ENCODE measurements around the gene C3. TPM values are rescaled to one million over a fixed set of nuclear protein-coding genes. Genes with fewer than 3 reads are reported as not detected.

C3 gene
- total and polyA plus RNA-seq, 2 experiments from 2014 or later = 556 to 563 TPM

DNA sequence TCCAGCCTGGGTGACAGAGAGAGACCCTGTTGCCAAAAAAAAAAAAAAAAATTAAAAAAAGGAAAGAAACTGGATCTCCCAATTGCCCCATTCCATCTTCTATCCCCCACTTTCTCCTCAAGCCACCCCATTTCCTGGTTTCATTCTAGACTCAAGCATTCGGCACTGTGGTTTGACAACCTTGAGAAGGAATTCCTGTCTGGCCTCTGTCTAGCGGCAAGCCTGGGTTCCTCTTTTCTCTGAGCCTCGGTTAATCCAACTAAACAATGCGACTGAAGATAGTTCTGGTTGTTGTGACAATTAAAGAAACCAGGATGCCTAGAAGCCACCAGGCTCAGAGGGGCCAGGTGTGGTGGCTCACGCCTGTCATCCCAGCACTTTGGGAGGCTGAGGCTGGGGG lies 3.3 kb upstream of the C3 start:
- H3K27ac ChIP-seq = peak overlapping the region; percentile 78
- H3K27me3 ChIP-seq = no peaks in the 10 kb centered on the region
- H3K4me1 ChIP-seq (ENCODE audit: insufficient read depth) = peaks cover 25% of the 10 kb centered on the region
- no peak overlapping the region for H2AFZ ChIP-seq
- no peaks in the 10 kb centered on the region for H3K9me3 ChIP-seq (ENCODE audit: low read depth)
- H3K4me3 ChIP-seq = no peak overlapping the region
- peak overlapping the region; percentile 68 for H3K4me2 ChIP-seq
- H3K79me2 ChIP-seq = no peaks in the 10 kb centered on the region
- H4K20me1 ChIP-seq (ENCODE audit: insufficient read depth, poor library complexity, severe bottlenecking) = no peaks in the 10 kb centered on the region
- H3K36me3 ChIP-seq (replicated peaks; ENCODE audit: insufficient read depth, low read depth) = no peaks in the 10 kb centered on the region
- DNase-seq (ENCODE audit: low spot score) = no peak
- TF ChIP-seq EZH2 (IDR thresholded peaks at IDR 0.05; ENCODE audit: borderline replicate concordance) = no peak
- H3K9me2 ChIP-seq (replicated peaks; ENCODE audit: insufficient read depth) = no peaks in the 10 kb centered on the region
- WGBS (ENCODE audit: low lambda C conversion rate, missing lambda C conversion rate) = 61% methylated on average over 5 of the region's 5 CpGs

DNA sequence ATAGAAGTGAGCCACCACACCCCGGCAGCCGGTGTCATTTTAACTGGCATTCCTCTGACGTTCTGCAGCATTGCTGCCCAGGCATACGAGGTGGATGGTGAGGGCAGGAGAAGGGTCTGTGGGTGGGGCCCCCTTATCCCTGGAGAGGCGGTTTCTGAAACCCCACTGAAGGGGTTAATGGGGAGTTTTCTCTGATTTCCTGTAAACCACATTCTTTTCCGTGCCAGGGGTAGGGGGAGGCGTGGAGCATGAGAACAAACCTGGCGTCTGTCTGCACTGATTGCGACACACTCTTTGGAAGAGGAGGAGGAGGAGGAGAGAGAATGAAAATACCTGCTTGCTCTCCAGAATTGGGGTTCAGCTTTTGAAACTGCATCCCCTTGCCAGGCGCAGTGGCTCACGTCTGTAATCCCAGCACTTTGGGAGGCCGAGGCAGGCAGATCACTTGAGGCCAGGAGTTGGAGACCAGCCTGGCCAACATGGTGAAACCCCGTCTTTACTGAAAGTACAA lies 2.7 kb upstream of the C3 start:
- TF ChIP-seq, protein P1, sequence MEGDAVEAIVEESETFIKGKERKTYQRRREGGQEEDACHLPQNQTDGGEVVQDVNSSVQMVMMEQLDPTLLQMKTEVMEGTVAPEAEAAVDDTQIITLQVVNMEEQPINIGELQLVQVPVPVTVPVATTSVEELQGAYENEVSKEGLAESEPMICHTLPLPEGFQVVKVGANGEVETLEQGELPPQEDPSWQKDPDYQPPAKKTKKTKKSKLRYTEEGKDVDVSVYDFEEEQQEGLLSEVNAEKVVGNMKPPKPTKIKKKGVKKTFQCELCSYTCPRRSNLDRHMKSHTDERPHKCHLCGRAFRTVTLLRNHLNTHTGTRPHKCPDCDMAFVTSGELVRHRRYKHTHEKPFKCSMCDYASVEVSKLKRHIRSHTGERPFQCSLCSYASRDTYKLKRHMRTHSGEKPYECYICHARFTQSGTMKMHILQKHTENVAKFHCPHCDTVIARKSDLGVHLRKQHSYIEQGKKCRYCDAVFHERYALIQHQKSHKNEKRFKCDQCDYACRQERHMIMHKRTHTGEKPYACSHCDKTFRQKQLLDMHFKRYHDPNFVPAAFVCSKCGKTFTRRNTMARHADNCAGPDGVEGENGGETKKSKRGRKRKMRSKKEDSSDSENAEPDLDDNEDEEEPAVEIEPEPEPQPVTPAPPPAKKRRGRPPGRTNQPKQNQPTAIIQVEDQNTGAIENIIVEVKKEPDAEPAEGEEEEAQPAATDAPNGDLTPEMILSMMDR (IDR thresholded peaks at IDR 0.05; ENCODE audit: poor library complexity) = no peak
- TF ChIP-seq EZH2 (IDR thresholded peaks at IDR 0.05; ENCODE audit: borderline replicate concordance) = no peak
- no peak for TF ChIP-seq EZH2phosphoT487 (IDR thresholded peaks at IDR 0.05; ENCODE audit: low read depth, severe bottlenecking, unreplicated experiment)
- WGBS (ENCODE audit: low lambda C conversion rate, missing lambda C conversion rate) = 21% methylated on average over 13 of the region's 13 CpGs
- peak; percentile 60 for DNase-seq (ENCODE audit: low spot score)

DNA sequence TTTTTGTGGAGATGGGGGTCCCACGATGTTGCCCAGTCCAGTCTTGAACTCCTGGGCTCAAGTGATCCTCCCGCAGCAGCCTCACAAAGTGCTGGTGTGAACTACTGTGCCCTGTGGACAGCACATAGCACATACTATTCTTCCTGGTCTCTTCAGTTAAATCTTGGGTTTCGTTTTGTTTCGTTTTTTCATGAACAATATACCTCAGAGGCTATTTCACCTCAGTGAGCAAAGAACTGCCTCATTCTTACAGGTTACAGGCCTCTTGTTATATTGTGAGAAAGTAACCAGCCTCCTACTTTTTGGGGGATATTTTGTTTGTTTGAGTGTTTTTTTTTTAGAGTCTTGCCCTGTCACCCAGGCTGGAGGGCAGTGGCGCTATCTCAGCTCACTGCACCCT lies 1.3 kb upstream of the C3 start:
- no peak overlapping the region for H3K4me3 ChIP-seq
- TF ChIP-seq EZH2phosphoT487 (IDR thresholded peaks at IDR 0.05; ENCODE audit: low read depth, severe bottlenecking, unreplicated experiment) (no peak), EZH2 (IDR thresholded peaks at IDR 0.05; ENCODE audit: borderline replicate concordance) (no peak)
- TF ChIP-seq, protein P1 (IDR thresholded peaks at IDR 0.05; ENCODE audit: poor library complexity) = no peak
- no peaks in the 10 kb centered on the region for H4K20me1 ChIP-seq (ENCODE audit: insufficient read depth, poor library complexity, severe bottlenecking)
- no peaks in the 10 kb centered on the region for H3K27me3 ChIP-seq
- H3K4me2 ChIP-seq = no peak overlapping the region
- no peak for DNase-seq (ENCODE audit: low spot score)
- H3K27ac ChIP-seq = peak overlapping the region; percentile 48
- WGBS (ENCODE audit: low lambda C conversion rate, missing lambda C conversion rate) = 90% methylated on average over 5 of the region's 5 CpGs
- no peak overlapping the region for H2AFZ ChIP-seq
- H3K9me2 ChIP-seq (replicated peaks; ENCODE audit: insufficient read depth) = no peaks in the 10 kb centered on the region
- no peaks in the 10 kb centered on the region for H3K36me3 ChIP-seq (replicated peaks; ENCODE audit: insufficient read depth, low read depth)
- H3K4me1 ChIP-seq (ENCODE audit: insufficient read depth) = peaks cover 25% of the 10 kb centered on the region
- no peaks in the 10 kb centered on the region for H3K9me3 ChIP-seq (ENCODE audit: low read depth)
- H3K79me2 ChIP-seq = no peaks in the 10 kb centered on the region

More for the DNA sequence above, 2.7 kb upstream of the C3 start:
- Histone ChIP-seq H3K4me3 (no peak overlapping the region), H3K27me3 (no peaks in the 10 kb centered on the region), H3K79me2 (no peaks in the 10 kb centered on the region), H4K20me1 (ENCODE audit: insufficient read depth, poor library complexity, severe bottlenecking) (no peaks in the 10 kb centered on the region), H3K4me2 (peak overlapping the region; percentile 68), H3K4me1 (ENCODE audit: insufficient read depth) (peaks cover 25% of the 10 kb centered on the region), H3K9me3 (ENCODE audit: low read depth) (no peaks in the 10 kb centered on the region), H3K9me2 (replicated peaks; ENCODE audit: insufficient read depth) (no peaks in the 10 kb centered on the region), H3K27ac (peak overlapping the region; percentile 78), H3K36me3 (replicated peaks; ENCODE audit: insufficient read depth, low read depth) (no peaks in the 10 kb centered on the region), H2AFZ (peak overlapping the region; percentile 28)

DNA sequence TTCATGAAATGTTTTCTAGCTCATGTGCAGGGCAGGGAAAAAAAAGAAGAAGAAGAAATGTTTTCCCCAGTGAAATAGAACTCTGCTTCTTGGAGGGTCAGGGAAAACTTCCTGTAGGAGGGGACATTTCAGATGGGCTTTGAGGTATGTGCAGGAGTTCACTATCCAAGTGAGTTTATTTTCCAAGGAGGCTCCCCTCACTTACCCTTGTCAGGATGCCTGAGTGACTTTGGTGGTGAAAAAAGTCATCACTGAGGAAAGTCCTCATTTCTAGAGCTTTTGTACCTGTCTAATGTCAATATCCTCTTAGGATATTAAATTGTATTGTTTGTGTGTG lies 656 bp upstream of the C3 start:
- H3K27me3 ChIP-seq = no peaks in the 10 kb centered on the region
- TF ChIP-seq, protein P1 (IDR thresholded peaks at IDR 0.05; ENCODE audit: poor library complexity) = no peak
- no peak for TF ChIP-seq EZH2 (IDR thresholded peaks at IDR 0.05; ENCODE audit: borderline replicate concordance)
- no peaks in the 10 kb centered on the region for H4K20me1 ChIP-seq (ENCODE audit: insufficient read depth, poor library complexity, severe bottlenecking)
- H2AFZ ChIP-seq = no peak overlapping the region
- peak overlapping the region; percentile 12 for H3K4me2 ChIP-seq
- H3K36me3 ChIP-seq (replicated peaks; ENCODE audit: insufficient read depth, low read depth) = no peaks in the 10 kb centered on the region
- no peak overlapping the region for H3K4me3 ChIP-seq
- no peaks in the 10 kb centered on the region for H3K9me2 ChIP-seq (replicated peaks; ENCODE audit: insufficient read depth)
- no peaks in the 10 kb centered on the region for H3K9me3 ChIP-seq (ENCODE audit: low read depth)
- no peak for DNase-seq (ENCODE audit: low spot score)
- H3K27ac ChIP-seq = peak overlapping the region; percentile 48
- no peaks in the 10 kb centered on the region for H3K79me2 ChIP-seq
- H3K4me1 ChIP-seq (ENCODE audit: insufficient read depth) = peaks cover 23% of the 10 kb centered on the region

Data from hepatocyte (in vitro differentiated cells).